Sigmoid colon (tissue), 7 donors: ENCODE data around the gene CSRP2. TPM values are rescaled to one million over a fixed set of nuclear protein-coding genes. Genes with fewer than 3 reads are reported as not detected.

ENCODE experiments used
- DNase-seq: peaks from one replicate; pipeline ENCODE4 v3.0.0-alpha.2; 2019
- H3K27ac ChIP-seq, 4 donors: fragments of 200-600 bp; sonication (generic); one replicate each; pipeline ENCODE4 v1.5.1; 2016 to 2019; ENCODE audit warnings: mild to moderate bottlenecking in 1 of 4
- H3K27me3 ChIP-seq, 3 donors: fragments of 200-600 bp; sonication (generic); one replicate each; pipeline ENCODE4 v1.5.1; 2019; ENCODE audit warnings: mild to moderate bottlenecking in 1 of 3
- H3K36me3 ChIP-seq, 4 donors: fragments of 200-600 bp; sonication (generic); one replicate each; pipeline ENCODE4 v1.5.1; 2016 to 2019
- H3K4me1 ChIP-seq, 4 donors: fragments of 200-600 bp; sonication (generic); one replicate each; pipeline ENCODE4 v1.5.1; 2017 to 2019
- H3K4me3 ChIP-seq, 4 donors: fragments of 200-600 bp; sonication (generic); one replicate each; pipeline ENCODE4 v1.5.1; 2017 to 2019; ENCODE audit warnings: mild to moderate bottlenecking in 2 of 4, moderate library complexity in 1 of 4
- H3K9me3 ChIP-seq, 4 donors: fragments of 200-600 bp in 3 of 4; sonication (generic) in 3 of 4; one replicate each; pipeline versions ENCODE4 v1.5.1 to v1.6.1; 2013 to 2019
- EP300 ChIP-seq, 4 donors: sonication (generic); formaldehyde crosslinking; IDR thresholded peaks; one replicate each; pipeline ENCODE4 v1.6.1; 2017; ENCODE audit warnings: antibody characterized with exemption in 4 of 4
- POLR2A ChIP-seq, 2 donors: fragments of 450-650 bp; IDR thresholded peaks; one replicate each; pipeline ENCODE4 v1.6.1; 2016; ENCODE audit warnings: antibody characterized with exemption in 2 of 2, mild to moderate bottlenecking in 2 of 2, moderate library complexity in 2 of 2
- POLR2AphosphoS5 ChIP-seq, 4 donors: sonication (generic); formaldehyde crosslinking; IDR thresholded peaks; one replicate each; pipeline ENCODE4 v1.6.1; 2017; ENCODE audit warnings: antibody characterized with exemption in 4 of 4
- WGBS, 2 donors: extraction: QIAGEN DNeasy Blood & Tissue Kit; methylation state at CpG; one replicate each; pipeline ENCODE4 v1.1.7; 2013; 5-methylcytosine and 5-hydroxymethylcytosine counted together
- intact Hi-C: fragments of 100-400 bp; cut with DNase I; formaldehyde crosslinking; loops from one replicate; pipeline ENCODE4 v1.15.1; 2023
- polyA plus RNA-seq, 3 donors: library from polyadenylated mRNA; stranded (reverse); fragments of 200-250 nt; gene quantifications; one replicate each; pipeline ENCODE4 v1.2.3, GENCODE V29; 2013
- total RNA-seq, 4 donors: library from RNA; depleted of rRNA; stranded (reverse); fragments of >200 nt; gene quantifications; one replicate each; pipeline ENCODE4 v1.1.0, GENCODE V29; 2016
- TF ChIP-seq, protein P1 (sequence below), 4 experiments: fragments of 450-650 bp in 3 of 4; fragments of 200-600 bp in 1 of 4; IDR thresholded peaks; one replicate each; pipeline ENCODE4 v1.5.1; 2016 to 2019; ENCODE audit warnings: antibody characterized with exemption in 4 of 4, mild to moderate bottlenecking in 3 of 4, moderate library complexity in 2 of 4
- donor health status: healthy with polysubstance abuse.
- donor health status: Bipolar disorder and iron deficiency.
- donor health status: healthy.

CSRP2 gene
- total and polyA plus RNA-seq, 7 donors: 3.2 to 46.2 (median 12.7) TPM

DNA sequence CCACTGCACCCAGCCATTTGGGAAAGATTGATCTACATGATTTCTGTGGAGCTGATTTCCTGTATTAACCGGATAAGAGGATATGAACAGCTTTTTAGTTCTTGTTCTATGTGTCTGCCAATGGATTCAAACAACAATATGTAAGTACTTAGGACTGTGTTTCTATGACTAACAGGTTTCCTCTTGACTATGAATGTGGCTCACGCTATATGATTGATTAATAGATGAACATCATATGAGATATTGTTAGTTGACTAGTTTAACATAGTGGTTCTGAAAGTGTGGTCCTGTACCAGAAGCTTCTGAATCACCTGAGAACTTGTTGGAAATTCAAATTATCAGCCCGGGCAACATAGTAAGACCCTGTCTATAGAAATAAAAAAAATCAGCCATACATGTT lies 12.8 kb upstream of the CSRP2 start:
- intact Hi-C loops: no loop called here
- 93% methylated on average over 3 of the region's 3 CpGs for WGBS, 2 donors
- DNase-seq: no peak
- Histone ChIP-seq H3K4me3 (no peak overlapping the region), H3K27me3 (no peaks in the 10 kb centered on the region), H3K9me3 (peaks cover 0 to 5% (median 0%) of the 10 kb centered on the region in 4 donors), H3K36me3 (no peaks in the 10 kb centered on the region), H3K27ac (no peak overlapping the region), H3K4me1 (no peaks in the 10 kb centered on the region)
- no peak for TF ChIP-seq EP300 (IDR thresholded peaks at IDR 0.05)
- TF ChIP-seq, protein P1, sequence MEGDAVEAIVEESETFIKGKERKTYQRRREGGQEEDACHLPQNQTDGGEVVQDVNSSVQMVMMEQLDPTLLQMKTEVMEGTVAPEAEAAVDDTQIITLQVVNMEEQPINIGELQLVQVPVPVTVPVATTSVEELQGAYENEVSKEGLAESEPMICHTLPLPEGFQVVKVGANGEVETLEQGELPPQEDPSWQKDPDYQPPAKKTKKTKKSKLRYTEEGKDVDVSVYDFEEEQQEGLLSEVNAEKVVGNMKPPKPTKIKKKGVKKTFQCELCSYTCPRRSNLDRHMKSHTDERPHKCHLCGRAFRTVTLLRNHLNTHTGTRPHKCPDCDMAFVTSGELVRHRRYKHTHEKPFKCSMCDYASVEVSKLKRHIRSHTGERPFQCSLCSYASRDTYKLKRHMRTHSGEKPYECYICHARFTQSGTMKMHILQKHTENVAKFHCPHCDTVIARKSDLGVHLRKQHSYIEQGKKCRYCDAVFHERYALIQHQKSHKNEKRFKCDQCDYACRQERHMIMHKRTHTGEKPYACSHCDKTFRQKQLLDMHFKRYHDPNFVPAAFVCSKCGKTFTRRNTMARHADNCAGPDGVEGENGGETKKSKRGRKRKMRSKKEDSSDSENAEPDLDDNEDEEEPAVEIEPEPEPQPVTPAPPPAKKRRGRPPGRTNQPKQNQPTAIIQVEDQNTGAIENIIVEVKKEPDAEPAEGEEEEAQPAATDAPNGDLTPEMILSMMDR (IDR thresholded peaks at IDR 0.05): no peak
- TF ChIP-seq POLR2AphosphoS5 (IDR thresholded peaks at IDR 0.05): no peak
- no peak for TF ChIP-seq POLR2A (IDR thresholded peaks at IDR 0.05)

DNA sequence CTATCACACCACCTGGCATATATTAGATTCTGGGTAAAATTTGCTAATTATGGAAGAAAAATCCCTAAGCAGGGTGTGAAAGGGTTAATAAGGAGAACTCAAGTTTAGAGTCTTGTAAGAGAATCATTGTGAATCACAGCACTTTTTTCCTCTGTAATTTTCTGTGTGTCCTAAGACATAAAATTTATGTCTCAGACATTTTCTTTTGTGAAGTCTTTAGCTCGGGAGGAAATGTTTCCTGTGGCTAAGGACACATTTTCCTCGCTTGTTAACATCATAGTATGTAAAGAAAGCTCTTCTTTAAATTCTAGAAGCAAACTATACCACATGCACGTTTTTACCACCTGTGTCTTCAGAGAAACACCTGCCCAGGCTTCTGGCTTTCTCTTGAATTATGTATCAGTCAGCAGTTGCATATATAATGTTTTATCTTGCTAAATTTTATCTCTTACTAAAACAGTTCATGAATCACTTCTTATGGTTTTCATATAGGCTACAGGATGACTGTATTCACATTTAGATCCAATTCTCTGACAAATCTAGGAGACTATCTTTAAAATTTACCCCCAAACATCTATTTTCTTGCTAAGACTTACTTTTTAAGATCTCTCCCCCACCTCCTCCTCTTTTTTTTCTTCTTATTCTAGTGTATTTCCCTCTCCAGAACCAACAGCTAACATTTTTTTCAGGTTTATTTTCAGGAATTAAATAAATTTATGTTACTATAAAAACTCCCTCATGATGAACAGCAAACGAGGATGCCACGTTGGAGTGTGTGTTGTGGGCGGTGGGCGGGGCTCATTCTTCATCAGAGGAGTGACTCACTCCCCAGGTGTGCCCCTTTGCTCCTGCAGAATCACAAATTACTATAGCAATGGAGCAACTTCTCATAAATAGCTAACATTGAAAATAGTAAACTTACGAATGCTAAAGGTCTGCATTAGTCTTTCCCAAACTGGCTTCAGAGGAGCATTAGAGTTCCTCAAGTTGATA lies 11.6 kb upstream of the CSRP2 start:
- no peak for DNase-seq
- intact Hi-C loops: no loop called here

GRCh38 chr12:76888775-76889174 lies 10.0 kb upstream of the CSRP2 start:
- no peaks in the 10 kb centered on the region for H3K27me3 ChIP-seq
- TF ChIP-seq, protein P1 (IDR thresholded peaks at IDR 0.05): no peak
- TF ChIP-seq POLR2A (IDR thresholded peaks at IDR 0.05) (no peak), POLR2AphosphoS5 (IDR thresholded peaks at IDR 0.05) (no peak), EP300 (IDR thresholded peaks at IDR 0.05) (no peak)
- 92 to 94% methylated on average over 1 of the region's 1 CpG for WGBS, 2 donors
- intact Hi-C loops: loop anchor here (10.0 kb wide), 1 partner anchor 126 kb away; no protein-coding TSS in a partner anchor
- no peak overlapping the region for H3K4me3 ChIP-seq
- no peak overlapping the region for H3K27ac ChIP-seq
- H3K9me3 ChIP-seq: no peaks in the 10 kb centered on the region
- no peaks in the 10 kb centered on the region for H3K4me1 ChIP-seq
- H3K36me3 ChIP-seq: no peaks in the 10 kb centered on the region
- no peak for DNase-seq

More for the DNA sequence above, 11.6 kb upstream of the CSRP2 start:
- Histone ChIP-seq H3K27me3 (no peaks in the 10 kb centered on the region), H3K9me3 (peaks cover 0 to 5% (median 0%) of the 10 kb centered on the region in 4 donors), H3K36me3 (no peaks in the 10 kb centered on the region), H3K4me3 (no peak overlapping the region), H3K27ac (no peak overlapping the region), H3K4me1 (no peaks in the 10 kb centered on the region)
- 31 to 47% methylated on average over 8 of the region's 8 CpGs for WGBS, 2 donors
- no peak for TF ChIP-seq POLR2A (IDR thresholded peaks at IDR 0.05)
- no peak for TF ChIP-seq POLR2AphosphoS5 (IDR thresholded peaks at IDR 0.05)
- TF ChIP-seq EP300 (IDR thresholded peaks at IDR 0.05): no peak
- TF ChIP-seq, protein P1 (IDR thresholded peaks at IDR 0.05): no peak

DNA sequence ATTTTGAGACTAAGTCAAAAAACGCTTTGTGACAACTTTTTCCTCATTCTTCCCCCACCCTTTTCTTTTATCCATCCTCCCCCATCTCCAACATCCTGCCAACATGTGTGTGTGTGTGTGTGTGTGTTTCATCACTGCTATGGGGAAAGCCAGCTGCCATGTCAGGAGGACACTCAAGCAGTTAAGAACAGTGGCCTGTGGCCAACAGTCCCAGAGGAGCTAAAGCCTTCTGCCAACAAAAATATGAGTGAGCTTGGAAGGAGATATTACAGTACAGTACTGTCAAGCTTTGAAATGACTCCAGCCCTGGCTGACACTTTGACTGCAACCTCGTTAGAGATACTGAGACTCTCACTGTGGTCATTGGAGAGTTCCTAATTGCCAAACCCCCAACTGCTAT lies 5.0 kb upstream of the CSRP2 start:
- Histone ChIP-seq H3K4me1 (peaks cover 0 to 6% (median 6%) of the 10 kb centered on the region in 4 donors), H3K4me3 (no peak overlapping the region), H3K27me3 (no peaks in the 10 kb centered on the region), H3K27ac (no peak overlapping the region), H3K36me3 (no peaks in the 10 kb centered on the region), H3K9me3 (no peaks in the 10 kb centered on the region)
- intact Hi-C loops: loop anchor here (10.0 kb wide), 1 partner anchor 131 kb away; no protein-coding TSS in a partner anchor
- DNase-seq: no peak
- 56 to 62% methylated on average over 2 of the region's 2 CpGs for WGBS, 2 donors
- TF ChIP-seq POLR2A (IDR thresholded peaks at IDR 0.05) (no peak), POLR2AphosphoS5 (IDR thresholded peaks at IDR 0.05) (no peak), EP300 (IDR thresholded peaks at IDR 0.05) (no peak)
- TF ChIP-seq, protein P1 (IDR thresholded peaks at IDR 0.05): no peak
